Stimulated activated naive CD8-positive, alpha-beta T cell treated with anti-CD3 and anti-CD28 coated beads, Interleukin-15, amount 100 ng/mL, for 72 hours (primary cell): ENCODE results near the gene ZNF469.

Source experiments
- ATAC-seq: fragments of 150-1000 bp; cut with Tn5 transposase; 2 replicates; pipeline ENCODE4 v1.10.0; 2021; ENCODE audit warnings: mild to moderate bottlenecking, moderate library complexity
- DNase-seq, 2 donors: peaks; one replicate each; pipeline ENCODE4 v3.0.0; 2021 to 2022
- H3K27ac Mint-ChIP-seq, 2 donors: one replicate each; pipeline ENCODE4 v1.8.0; 2022; ENCODE audit warnings: mild to moderate bottlenecking in 2 of 2, mixed read lengths in 2 of 2, moderate library complexity in 2 of 2
- H3K27me3 Mint-ChIP-seq: one replicate; pipeline ENCODE4 v1.8.0; 2022; ENCODE audit warnings: mixed read lengths
- H3K4me1 Mint-ChIP-seq: one replicate; pipeline ENCODE4 v1.8.0; 2022; ENCODE audit warnings: mild to moderate bottlenecking, mixed read lengths
- H3K4me3 Mint-ChIP-seq, 2 donors: one replicate each; pipeline ENCODE4 v1.8.0; 2022; ENCODE audit warnings: mild to moderate bottlenecking in 2 of 2, mixed read lengths in 2 of 2, moderate library complexity in 1 of 2
- H3K9me3 Mint-ChIP-seq, 2 donors: one replicate each; pipeline ENCODE4 v1.8.0; 2022; ENCODE audit warnings: mixed read lengths in 2 of 2

Gene ZNF469

GRCh38 chr16:88378836-88379693, 3.7 kb upstream of the ZNF469 start:
- no peak overlapping the region for H3K4me3 Mint-ChIP-seq
- DNase-seq (no peak), ATAC-seq (no peak)
- peaks cover 3% of the 10 kb centered on the region for H3K27me3 Mint-ChIP-seq
- H3K27ac Mint-ChIP-seq: no peak overlapping the region
- H3K4me1 Mint-ChIP-seq: peaks cover 4% of the 10 kb centered on the region
- H3K9me3 Mint-ChIP-seq: no peaks in the 10 kb centered on the region

GRCh38 chr16:88379694-88380040, 3.1 kb upstream of the ZNF469 start:
- no peak overlapping the region for H3K27ac Mint-ChIP-seq
- H3K4me1 Mint-ChIP-seq: peaks cover 4% of the 10 kb centered on the region
- no peak for ATAC-seq
- H3K4me3 Mint-ChIP-seq: no peak overlapping the region
- H3K27me3 Mint-ChIP-seq: peaks cover 9% of the 10 kb centered on the region
- no peaks in the 10 kb centered on the region for H3K9me3 Mint-ChIP-seq
- no peak for DNase-seq

- Mint-ChIP-seq H3K4me1 (peaks cover 4% of the 10 kb centered on the region), H3K27me3 (peaks cover 14% of the 10 kb centered on the region), H3K27ac (no peak overlapping the region), H3K9me3 (no peaks in the 10 kb centered on the region), H3K4me3 (no peak overlapping the region)
- no peak for DNase-seq
- no peak for ATAC-seq
These were observed 2.7 kb upstream of the ZNF469 start for GRCh38 chr16:88380099-88380498.

DNA sequence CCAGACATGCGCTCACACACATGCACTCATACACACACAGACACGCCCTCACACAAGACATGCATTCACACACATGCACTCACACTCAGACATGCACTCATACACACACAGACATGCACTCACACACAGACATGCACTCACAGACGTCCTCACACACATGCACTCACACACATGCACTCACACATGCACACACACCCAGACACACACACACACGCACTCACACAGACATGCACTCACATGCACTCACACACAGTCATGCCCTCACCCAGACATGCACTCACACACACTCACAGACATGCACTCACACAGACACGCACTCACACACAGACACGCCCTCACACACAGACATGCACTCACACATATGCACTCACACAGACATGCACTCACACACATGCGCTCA, 2.1 kb upstream of the ZNF469 start:
- ATAC-seq (no peak), DNase-seq (no peak)
- Mint-ChIP-seq H3K27me3 (peaks cover 19% of the 10 kb centered on the region), H3K9me3 (no peaks in the 10 kb centered on the region), H3K27ac (no peak overlapping the region), H3K4me3 (no peak overlapping the region), H3K4me1 (peaks cover 4% of the 10 kb centered on the region)

DNA sequence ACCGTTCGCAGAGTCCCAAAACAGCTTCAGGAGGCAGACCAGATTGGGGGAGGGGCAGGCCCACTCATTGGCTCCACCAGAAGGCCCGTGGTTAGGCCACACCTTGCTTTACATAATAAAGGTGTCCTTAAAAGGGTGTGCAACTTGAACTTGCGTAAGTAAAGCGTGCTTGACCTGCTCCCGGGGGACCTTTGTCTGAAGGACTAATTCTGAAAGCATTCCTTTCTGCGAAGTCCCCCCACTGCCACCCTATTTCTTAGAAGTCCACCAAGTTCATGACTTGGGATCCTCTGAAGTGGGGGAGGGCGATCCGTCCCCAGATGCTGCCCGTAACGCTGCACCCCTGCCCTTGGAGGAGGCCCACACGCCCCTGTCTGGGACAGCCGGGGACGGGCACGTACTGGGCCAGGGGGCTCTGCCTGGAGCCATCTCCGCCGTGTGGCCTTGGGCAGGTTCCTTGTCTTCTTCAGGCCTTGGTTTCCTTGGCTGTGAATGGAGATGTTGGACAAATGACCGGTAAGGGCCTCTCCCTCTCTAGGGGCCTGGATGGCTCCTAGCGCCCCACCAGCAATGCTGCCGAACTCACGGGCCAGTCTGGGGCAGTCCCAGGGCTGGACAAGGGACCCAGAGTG, 823 bp upstream of the ZNF469 start:
- DNase-seq: no peak
- Mint-ChIP-seq H3K4me1 (peaks cover 4% of the 10 kb centered on the region), H3K27ac (no peak overlapping the region), H3K27me3 (peaks cover 31% of the 10 kb centered on the region), H3K4me3 (no peak overlapping the region), H3K9me3 (no peaks in the 10 kb centered on the region)
- ATAC-seq: no peak

- DNase-seq (peak in 1 of 2 donors; percentile 12), ATAC-seq (peak; percentile 46)
- Mint-ChIP-seq H3K9me3 (no peaks in the 10 kb centered on the region), H3K4me1 (peaks cover 4% of the 10 kb centered on the region), H3K27me3 (peaks cover 31% of the 10 kb centered on the region), H3K27ac (no peak overlapping the region), H3K4me3 (no peak overlapping the region)
These were observed 852 bp downstream of the ZNF469 start for GRCh38 chr16:88383401-88384221.

GRCh38 chr16:88384222-88385111, 1.7 kb downstream of the ZNF469 start:
- DNase-seq: no peak
- Mint-ChIP-seq H3K9me3 (no peaks in the 10 kb centered on the region), H3K4me3 (no peak overlapping the region), H3K27ac (peak overlapping the region in 1 of 2 donors; percentile 69), H3K4me1 (peaks cover 4% of the 10 kb centered on the region), H3K27me3 (peaks cover 36% of the 10 kb centered on the region)
- no peak for ATAC-seq

DNA sequence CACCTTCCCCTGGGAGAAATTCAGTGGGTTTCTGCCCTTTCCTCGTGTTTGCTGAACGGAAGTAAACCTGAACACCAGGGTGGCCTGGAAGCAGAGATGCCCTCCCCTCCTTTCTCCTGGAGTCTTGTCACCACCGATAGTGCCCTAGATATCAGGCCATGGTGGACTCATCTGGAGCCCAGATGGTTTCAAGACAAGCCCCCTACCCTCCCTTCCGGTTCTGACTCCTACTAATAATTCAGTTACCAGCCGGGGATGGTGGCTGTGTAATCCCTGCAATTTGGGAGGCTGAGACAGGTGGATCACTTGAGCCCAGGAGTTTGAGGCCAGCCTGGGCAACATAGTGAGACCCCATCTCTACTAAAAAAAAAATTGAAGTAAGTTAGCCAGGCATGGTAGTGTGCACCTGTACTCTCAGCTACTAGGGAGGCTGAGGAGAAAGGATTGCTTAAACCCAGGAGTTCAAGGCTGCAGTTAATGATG, 2.4 kb downstream of the ZNF469 start:
- ATAC-seq (no peak), DNase-seq (no peak)
- Mint-ChIP-seq H3K9me3 (no peaks in the 10 kb centered on the region), H3K4me3 (no peak overlapping the region), H3K4me1 (peaks cover 4% of the 10 kb centered on the region), H3K27me3 (peaks cover 43% of the 10 kb centered on the region), H3K27ac (no peak overlapping the region)

DNA sequence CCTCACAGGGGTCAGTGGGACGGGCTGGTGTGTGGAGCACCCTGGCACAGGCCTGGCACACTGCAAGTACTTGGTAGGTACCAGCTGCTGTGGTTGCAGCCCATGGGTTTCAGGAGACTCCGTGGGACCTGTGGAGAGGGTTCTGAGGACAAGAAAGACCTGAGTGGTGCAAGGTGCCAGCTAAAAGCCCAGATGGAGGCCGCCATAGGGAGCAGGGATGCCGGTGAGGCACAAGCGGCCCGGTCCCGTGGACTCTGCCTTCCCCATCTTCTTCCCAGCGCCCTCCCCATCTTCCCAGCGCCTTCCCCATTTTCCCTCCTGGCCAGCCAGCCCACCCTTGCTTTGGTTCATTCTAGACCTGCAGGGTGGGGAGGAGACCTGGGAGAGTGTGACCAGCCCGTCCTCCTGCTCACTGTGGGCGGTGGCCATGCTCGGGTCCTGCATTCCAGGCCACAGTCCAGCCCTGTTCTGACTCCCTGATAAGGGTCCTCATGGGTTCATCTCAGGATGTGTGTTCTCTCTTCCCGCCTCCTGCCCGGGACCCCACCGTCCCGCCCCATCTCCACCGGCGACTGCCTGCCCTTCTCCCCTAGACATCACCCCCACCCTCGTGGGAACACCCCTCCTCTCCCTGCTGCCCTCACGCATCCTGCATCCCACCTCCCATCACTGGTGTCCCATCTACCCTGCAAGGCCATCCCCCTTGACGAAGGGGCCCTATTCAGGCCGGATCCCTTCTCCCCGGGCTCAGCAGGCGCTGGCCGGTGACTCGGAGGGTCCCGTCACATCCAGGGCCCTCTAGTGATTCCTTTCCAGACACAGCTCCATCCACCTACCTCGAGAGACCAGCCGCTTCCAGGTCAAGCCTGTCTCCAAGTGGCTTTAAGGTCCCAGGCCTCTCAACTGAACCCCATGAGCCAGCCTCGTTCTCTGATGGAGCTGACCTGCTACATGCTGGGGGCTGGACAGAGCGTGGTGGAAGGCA, 3.4 kb downstream of the ZNF469 start:
- ATAC-seq (no peak), DNase-seq (no peak)
- peaks cover 4% of the 10 kb centered on the region for H3K4me1 Mint-ChIP-seq
- H3K27ac Mint-ChIP-seq: no peak overlapping the region
- H3K27me3 Mint-ChIP-seq: peaks cover 53% of the 10 kb centered on the region
- H3K9me3 Mint-ChIP-seq: no peaks in the 10 kb centered on the region
- no peak overlapping the region for H3K4me3 Mint-ChIP-seq

DNA sequence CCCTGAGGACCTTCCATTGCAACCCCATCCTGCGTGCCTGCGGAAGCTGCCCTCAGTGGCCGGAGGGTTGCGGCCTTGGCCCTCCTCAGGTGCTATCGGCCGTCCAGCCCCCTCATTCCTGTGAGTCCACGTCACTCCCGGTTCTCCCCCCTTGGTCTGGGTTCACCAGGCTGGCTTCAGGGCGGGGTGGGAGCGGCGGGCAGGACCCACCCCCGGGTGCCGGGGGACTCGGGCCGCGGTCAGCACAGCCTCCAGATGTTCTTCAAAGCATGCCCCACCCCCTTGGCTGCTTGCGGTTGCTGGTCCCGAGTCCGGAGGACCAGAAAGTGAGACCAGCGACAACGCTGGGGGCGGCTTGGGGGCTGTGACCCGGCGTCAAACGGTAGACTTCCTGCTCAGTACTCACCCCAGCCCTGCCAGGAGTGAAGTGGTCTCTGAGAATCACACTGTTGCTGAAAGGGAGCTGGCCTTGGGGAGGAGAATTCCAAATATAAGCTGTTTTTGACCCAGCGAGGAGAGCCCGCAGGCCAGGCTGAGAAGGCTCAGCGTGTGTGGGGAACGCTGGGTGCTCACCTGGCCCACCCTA, 4.5 kb downstream of the ZNF469 start:
- ATAC-seq: no peak
- Mint-ChIP-seq H3K9me3 (no peaks in the 10 kb centered on the region), H3K27me3 (peaks cover 58% of the 10 kb centered on the region), H3K27ac (no peak overlapping the region), H3K4me3 (no peak overlapping the region), H3K4me1 (peaks cover 4% of the 10 kb centered on the region)
- DNase-seq: no peak

- DNase-seq (no peak), ATAC-seq (no peak)
- Mint-ChIP-seq H3K4me1 (no peaks in the 10 kb centered on the region), H3K27ac (no peak overlapping the region), H3K4me3 (no peak overlapping the region), H3K27me3 (peaks cover 64% of the 10 kb centered on the region), H3K9me3 (no peaks in the 10 kb centered on the region)
These were observed 5.3 kb downstream of the ZNF469 start for GRCh38 chr16:88387941-88388627.

GRCh38 chr16:88389191-88389590, 6.4 kb downstream of the ZNF469 start:
- Mint-ChIP-seq H3K27me3 (peaks cover 60% of the 10 kb centered on the region), H3K9me3 (no peaks in the 10 kb centered on the region), H3K4me1 (no peaks in the 10 kb centered on the region), H3K27ac (peak overlapping the region in 1 of 2 donors; percentile 64), H3K4me3 (no peak overlapping the region)
- ATAC-seq: no peak
- DNase-seq: no peak

- H3K27ac Mint-ChIP-seq: peak overlapping the region in 1 of 2 donors; percentile 64
- no peaks in the 10 kb centered on the region for H3K4me1 Mint-ChIP-seq
- H3K4me3 Mint-ChIP-seq: no peak overlapping the region
- ATAC-seq: no peak
- H3K27me3 Mint-ChIP-seq: peaks cover 55% of the 10 kb centered on the region
- no peaks in the 10 kb centered on the region for H3K9me3 Mint-ChIP-seq
- DNase-seq: no peak
These were observed 6.9 kb downstream of the ZNF469 start for GRCh38 chr16:88389621-88390160.
